Activated T-helper 1 cell treated with Interleukin-2 at 50 U/mL for 16 hours (primary cell): Measurements from ENCODE around the gene ZNF335.
A peak's percentile ranks its signal among the peaks of the same experiment; 100 is the strongest.

Experiments
- DNase-seq: peaks from one replicate; pipeline ENCODE4 v3.0.0-alpha.2; 2020; ENCODE audit warnings: low read depth

The ZNF335 gene

GRCh38 chr20:45971675-45972499 is at the start of gene ZNF335:
ZNF335 (minus strand) TSS chr20:45972203; CDS start chr20:45971410, 793 bp downstream.
- peak; percentile 92 for DNase-seq

GRCh38 chr20:46020555-46020954 is 48.6 kb upstream of the ZNF335 start:
- DNase-seq = no peak

- DNase-seq = no peak
Measured at GRCh38 chr20:46018611-46019010, 46.6 kb upstream of the ZNF335 start.

- no peak for DNase-seq
Measured at GRCh38 chr20:46018112-46018511, 46.1 kb upstream of the ZNF335 start.

GRCh38 chr20:46017272-46017671 is 45.3 kb upstream of the ZNF335 start:
- DNase-seq = no peak

- DNase-seq = no peak
Measured at GRCh38 chr20:46014517-46015396, 42.8 kb upstream of the ZNF335 start.

- DNase-seq = peak; percentile 50
Measured at GRCh38 chr20:46013829-46014516, 42.0 kb upstream of the ZNF335 start.

- no peak for DNase-seq
Measured at GRCh38 chr20:46013322-46013828, 41.4 kb upstream of the ZNF335 start.

- no peak for DNase-seq
Measured at GRCh38 chr20:46012921-46013320, 40.9 kb upstream of the ZNF335 start.

- DNase-seq = no peak
Measured at GRCh38 chr20:46011631-46012482, 39.9 kb upstream of the ZNF335 start.

- DNase-seq = peak; percentile 23
Measured at GRCh38 chr20:46010491-46011391, 38.7 kb upstream of the ZNF335 start.

GRCh38 chr20:46009816-46010215 is 37.8 kb upstream of the ZNF335 start:
- no peak for DNase-seq

- no peak for DNase-seq
Measured at GRCh38 chr20:46007671-46008070, 35.7 kb upstream of the ZNF335 start.

GRCh38 chr20:46006964-46007363 is 35.0 kb upstream of the ZNF335 start:
- DNase-seq = no peak

- DNase-seq = no peak
Measured at GRCh38 chr20:46006022-46006705, 34.2 kb upstream of the ZNF335 start.

- no peak for DNase-seq
Measured at GRCh38 chr20:46004889-46005473, 33.0 kb upstream of the ZNF335 start.

- no peak for DNase-seq
Measured at GRCh38 chr20:46004187-46004586, 32.2 kb upstream of the ZNF335 start.

- no peak for DNase-seq
Measured at GRCh38 chr20:46002008-46002407, 30.0 kb upstream of the ZNF335 start.

- no peak for DNase-seq
Measured at GRCh38 chr20:46001498-46001897, 29.5 kb upstream of the ZNF335 start.
